Measurements from ENCODE around the gene PAX3. TPM values are rescaled to one million over a fixed set of nuclear protein-coding genes. Genes with fewer than 3 reads are reported as not detected.

The PAX3 gene
- total and polyA plus RNA-seq, 9 donors = not detected

DNA sequence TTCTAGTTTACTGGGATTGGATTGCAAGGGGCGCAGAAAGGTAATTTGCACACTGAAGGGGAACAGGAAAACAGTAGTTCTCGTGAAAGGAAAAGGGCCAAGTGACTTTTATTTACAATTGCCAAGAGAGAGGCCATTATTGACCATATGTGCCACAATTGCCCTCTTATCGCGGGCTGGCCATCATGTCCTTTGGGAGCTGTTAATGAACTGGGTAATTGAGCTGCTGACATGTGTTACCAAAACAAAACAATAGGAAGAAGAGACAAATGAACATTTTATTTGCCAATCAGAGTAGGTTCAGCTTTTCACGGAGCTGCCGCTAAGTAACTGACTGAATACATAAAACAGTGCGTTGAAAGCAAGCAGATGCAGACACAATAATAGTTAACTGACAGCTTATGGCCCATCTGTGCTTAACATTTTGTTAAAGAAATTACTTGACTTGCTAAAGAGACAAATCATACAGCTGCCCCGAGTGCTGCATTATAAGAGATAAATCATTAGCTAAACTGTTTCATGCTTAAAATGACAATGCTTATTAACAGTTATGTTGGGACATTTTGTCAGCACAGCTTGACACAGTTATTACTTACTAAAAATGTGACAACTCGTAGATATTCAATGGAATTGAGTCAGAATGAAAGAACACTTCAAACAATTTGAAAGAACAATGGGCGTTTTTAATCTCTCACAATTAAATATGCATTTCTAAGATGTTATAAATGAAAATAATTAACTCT, 57.5 kb downstream of the PAX3 start:
- intact Hi-C loops (cut with DNase I) = no loop called here
- DNase-seq = no peak
- 11 to 14% (median 13%) methylated on average over 10 of the region's 10 CpGs for WGBS, 3 donors
- no peak overlapping the region for H3K27ac ChIP-seq
- H3K4me1 ChIP-seq (ENCODE audit: insufficient read depth) = no peaks in the 10 kb centered on the region
- no peak overlapping the region for H3K4me3 ChIP-seq
- no peaks in the 10 kb centered on the region for H3K9me3 ChIP-seq
- no peaks in the 10 kb centered on the region for H3K27me3 ChIP-seq
- H3K36me3 ChIP-seq = no peaks in the 10 kb centered on the region
- TF ChIP-seq POLR2A (IDR thresholded peaks at IDR 0.05) (no peak), CTCF (IDR thresholded peaks at IDR 0.05) (no peak), EP300 (IDR thresholded peaks at IDR 0.05) (no peak)

- intact Hi-C loops (cut with DNase I) = no loop called here
- H3K4me1 ChIP-seq (ENCODE audit: insufficient read depth) = no peaks in the 10 kb centered on the region
- TF ChIP-seq CTCF (IDR thresholded peaks at IDR 0.05) (no peak), POLR2A (IDR thresholded peaks at IDR 0.05) (no peak), EP300 (IDR thresholded peaks at IDR 0.05) (no peak)
- H3K36me3 ChIP-seq = no peaks in the 10 kb centered on the region
- no peak overlapping the region for H3K4me3 ChIP-seq
- H3K27me3 ChIP-seq = no peaks in the 10 kb centered on the region
- no peaks in the 10 kb centered on the region for H3K9me3 ChIP-seq
- DNase-seq = no peak
- WGBS, 3 donors = 13 to 17% (median 14%) methylated on average over 5 of the region's 5 CpGs
- H3K27ac ChIP-seq = no peak overlapping the region
Measured at GRCh38 chr2:222240676-222241049, 58.1 kb downstream of the PAX3 start.

- TF ChIP-seq POLR2A (IDR thresholded peaks at IDR 0.05) = no peak
- no peak for TF ChIP-seq EP300 (IDR thresholded peaks at IDR 0.05)
- TF ChIP-seq CTCF (IDR thresholded peaks at IDR 0.05) = no peak
- H3K9me3 ChIP-seq = no peaks in the 10 kb centered on the region
- H3K27me3 ChIP-seq = no peaks in the 10 kb centered on the region
- no peak for DNase-seq
- 4% methylated on average over 15 of the region's 15 CpGs for whole genome bisulfite sequencing, 3 donors
- intact Hi-C loops (cut with DNase I) = no loop called here
- no peaks in the 10 kb centered on the region for H3K36me3 ChIP-seq
- no peak overlapping the region for H3K27ac ChIP-seq
- no peak overlapping the region for H3K4me3 ChIP-seq
- no peaks in the 10 kb centered on the region for H3K4me1 ChIP-seq (ENCODE audit: insufficient read depth)
Measured at GRCh38 chr2:222239945-222240675, 58.7 kb downstream of the PAX3 start.

- intact Hi-C loops (cut with DNase I) = no loop called here
- H3K4me3 ChIP-seq = no peak overlapping the region
- WGBS, 3 donors = 24 to 39% (median 27%) methylated on average over 4 of the region's 4 CpGs
- no peaks in the 10 kb centered on the region for H3K9me3 ChIP-seq
- TF ChIP-seq CTCF (IDR thresholded peaks at IDR 0.05) (no peak), EP300 (IDR thresholded peaks at IDR 0.05) (no peak), POLR2A (IDR thresholded peaks at IDR 0.05) (no peak)
- no peak for DNase-seq
- no peaks in the 10 kb centered on the region for H3K27me3 ChIP-seq
- no peaks in the 10 kb centered on the region for H3K4me1 ChIP-seq (ENCODE audit: insufficient read depth)
- no peak overlapping the region for H3K27ac ChIP-seq
- H3K36me3 ChIP-seq = no peaks in the 10 kb centered on the region
Measured at GRCh38 chr2:222239091-222239490, 59.7 kb downstream of the PAX3 start.
